HG03521 (cell line): ENCODE data around the gene DOLK.

Source experiments
- ATAC-seq: cut with Tn5 transposase; IDR thresholded peaks from one replicate; pipeline ENCODE4 v1.9.1; 2021; ENCODE audit warnings: mild to moderate bottlenecking, moderate library complexity; ENCODE audit not compliant: unreplicated experiment

DOLK gene

GRCh38 chr9:128936171-128936865 lies 11.1 kb downstream of the DOLK start:
- ATAC-seq, result no peak

DNA sequence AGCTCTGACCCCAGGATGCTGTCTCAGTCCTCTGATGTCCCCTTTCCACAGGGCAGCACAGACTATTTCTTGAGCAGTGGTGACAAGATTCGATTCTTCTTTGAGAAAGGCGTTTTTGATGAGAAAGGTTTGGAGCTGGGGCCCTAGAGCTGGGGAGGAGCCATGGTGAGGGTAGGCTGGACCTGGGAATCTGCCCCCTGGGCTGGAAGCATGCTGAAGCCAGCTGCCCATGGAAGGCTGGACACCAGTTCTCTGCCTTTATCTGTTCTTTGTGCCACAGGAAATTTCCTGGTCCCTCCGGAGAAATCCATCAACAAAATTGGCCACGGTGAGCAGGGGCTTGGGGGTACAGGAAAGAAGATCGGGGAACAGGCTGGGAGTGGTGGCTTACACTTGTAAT lies 13.7 kb downstream of the DOLK start:
- no peak for ATAC-seq

GRCh38 chr9:128929560-128929959 lies 17.8 kb downstream of the DOLK start:
- no peak for ATAC-seq

DNA sequence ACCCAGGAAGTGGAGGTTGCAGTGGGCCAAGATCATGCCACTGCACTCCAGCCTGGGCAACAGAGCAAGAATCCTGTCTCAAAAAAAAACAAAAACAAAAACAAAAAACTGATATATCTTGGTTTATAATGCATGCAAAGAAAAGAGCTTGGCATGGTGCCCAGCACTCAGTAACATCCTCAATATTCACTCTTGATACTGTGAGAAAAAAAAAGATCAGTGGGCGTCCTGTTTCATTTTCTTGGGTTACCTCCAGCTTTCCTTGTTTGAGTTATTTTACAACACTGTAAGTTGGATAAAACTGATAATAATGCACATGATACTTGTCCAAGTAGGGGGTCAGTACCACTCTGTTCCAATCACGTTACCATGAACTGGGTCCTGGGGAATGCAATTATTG lies 18.8 kb downstream of the DOLK start:
- ATAC-seq, result no peak

DNA sequence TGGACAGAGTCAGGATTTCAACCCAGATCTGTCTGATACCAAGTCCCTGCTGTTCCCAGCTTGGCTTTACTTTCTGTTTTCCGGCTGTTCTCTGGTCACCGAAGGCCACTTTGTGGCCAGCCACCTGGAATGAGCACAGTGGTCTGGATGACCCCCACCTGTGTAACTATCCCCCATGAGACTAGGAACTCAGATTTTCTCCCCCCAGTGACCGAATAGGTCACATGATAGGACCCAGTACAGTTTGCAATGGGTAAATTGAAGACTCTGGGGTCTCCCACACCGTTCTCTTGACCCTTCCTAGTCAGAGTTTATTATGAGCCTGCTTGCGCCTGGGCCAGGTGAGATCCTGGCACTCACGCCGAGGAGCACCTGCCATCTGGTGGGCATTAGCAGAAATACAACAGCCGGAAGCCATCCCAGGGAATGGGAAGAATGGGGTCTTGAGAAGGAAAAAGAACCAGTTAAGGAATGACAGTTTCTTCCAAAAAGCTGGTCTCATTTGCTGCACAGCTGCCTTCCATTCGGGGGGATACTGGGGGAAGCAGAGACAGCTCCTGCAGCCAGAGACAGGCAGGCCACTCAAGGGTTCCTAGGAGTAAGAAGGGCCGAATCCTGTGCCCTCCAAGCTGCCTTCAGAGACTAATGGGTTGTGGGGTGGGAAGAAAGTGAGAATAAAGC lies 19.5 kb downstream of the DOLK start:
- no peak for ATAC-seq

DNA sequence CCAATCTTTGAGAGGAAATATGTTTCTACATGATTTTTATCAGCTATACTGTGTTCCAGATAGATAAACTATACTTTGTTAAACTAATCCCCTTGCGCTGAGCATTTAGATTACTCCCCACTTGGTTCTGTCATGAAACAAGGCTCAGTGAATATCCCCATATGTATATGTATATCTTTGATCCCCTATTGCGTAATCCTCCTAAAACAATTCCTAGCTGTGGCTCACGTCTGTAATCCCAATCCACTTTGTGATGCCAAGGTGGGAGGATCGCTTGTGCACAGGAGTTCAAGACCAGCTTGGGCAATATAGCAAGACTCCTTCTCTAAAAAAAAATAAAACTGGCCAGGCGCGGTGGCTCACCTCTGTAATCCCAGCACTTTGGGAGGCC lies 23.9 kb downstream of the DOLK start:
- no peak for ATAC-seq

DNA sequence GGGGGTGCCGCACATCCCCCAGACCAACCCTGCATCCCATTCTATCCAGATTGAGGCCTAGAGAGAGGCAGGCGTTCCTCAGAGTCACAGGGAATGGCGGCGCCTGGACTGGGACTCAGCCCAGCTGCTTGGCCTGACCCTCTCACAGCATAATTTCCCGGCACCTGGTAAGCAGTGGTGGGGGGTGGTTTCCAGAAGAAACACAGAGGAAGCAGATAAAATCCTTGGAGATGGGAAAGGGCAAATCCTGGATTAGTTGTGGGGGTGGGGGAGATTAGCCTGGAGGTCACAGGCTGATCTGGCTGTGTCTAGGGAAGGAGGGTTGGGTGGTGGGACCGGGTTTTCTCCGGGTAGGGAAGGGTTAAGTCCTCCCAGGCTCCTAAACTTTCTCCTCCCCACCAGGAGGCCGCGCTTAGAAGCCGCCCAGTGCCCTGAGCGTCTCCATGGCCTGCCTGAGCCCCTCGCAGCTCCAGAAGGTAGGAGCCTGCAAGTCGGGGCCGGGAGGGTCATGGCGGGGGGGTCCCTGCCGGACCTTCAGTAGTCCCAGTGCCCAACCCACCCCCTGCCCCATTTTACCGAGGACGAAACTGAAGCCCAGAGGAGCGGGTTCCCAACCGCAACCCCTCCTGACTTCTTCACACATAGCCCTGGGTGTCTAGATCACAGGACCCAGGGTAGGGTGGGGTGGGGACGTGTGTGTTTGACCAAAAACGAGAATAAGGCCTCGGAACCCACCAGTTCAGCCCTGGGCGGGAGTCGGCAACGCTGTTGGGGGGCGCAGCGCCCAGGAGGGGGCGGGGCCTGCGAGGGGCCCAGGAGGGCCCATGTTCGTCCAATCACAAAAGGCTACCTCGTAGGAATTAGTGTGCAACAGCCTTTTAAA lies 25.3 kb downstream of the DOLK start:
- no peak for ATAC-seq

GRCh38 chr9:128920381-128921058 lies 26.9 kb downstream of the DOLK start, which contains the start of gene PHYHD1:
Gene PHYHD1, plus strand, starts transcription at chr9:128920982. Its CDS starts 1,342 bp downstream, at chr9:128922324.
- ATAC-seq, result no peak

DNA sequence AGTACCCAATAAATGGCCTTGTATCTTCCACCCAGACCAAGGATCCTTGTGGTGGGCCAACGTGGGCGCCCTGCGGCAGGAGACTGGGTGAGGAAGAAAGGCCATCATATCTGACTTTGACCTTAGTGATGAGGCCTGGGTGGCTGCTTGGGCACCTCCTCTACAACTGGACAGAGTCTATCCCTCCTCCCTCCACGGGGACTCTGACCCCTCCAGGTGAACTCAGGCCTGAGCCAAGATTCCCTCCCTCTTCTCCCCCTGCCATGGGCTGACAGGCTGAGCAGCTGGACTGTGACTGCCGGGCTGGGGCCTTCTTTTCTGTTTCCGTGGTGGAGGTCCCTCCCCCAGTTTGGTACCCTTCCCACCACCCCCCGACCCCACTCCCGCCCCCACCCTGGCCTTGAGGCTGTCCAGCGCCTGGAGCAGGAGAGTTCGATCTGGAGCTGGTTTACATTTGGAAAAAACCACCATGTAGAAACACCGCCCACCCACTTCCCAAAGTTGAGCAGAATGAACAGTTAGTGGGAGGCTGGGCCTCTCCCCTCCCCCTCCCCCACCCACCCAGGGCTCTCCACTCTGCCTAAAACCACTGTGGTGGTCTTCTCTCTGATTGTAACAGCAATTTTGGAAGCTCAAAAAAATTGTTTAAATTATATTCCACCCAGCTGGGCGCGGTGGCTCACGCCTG lies 27.9 kb downstream of the DOLK start:
- ATAC-seq, result no peak

GRCh38 chr9:128918921-128919320 lies 28.5 kb downstream of the DOLK start:
- ATAC-seq, result no peak

- no peak for ATAC-seq
Measured at GRCh38 chr9:128917151-128917849, 30.1 kb downstream of the DOLK start.

- ATAC-seq, result no peak
Measured at GRCh38 chr9:128916745-128917144, 30.7 kb downstream of the DOLK start.

DNA sequence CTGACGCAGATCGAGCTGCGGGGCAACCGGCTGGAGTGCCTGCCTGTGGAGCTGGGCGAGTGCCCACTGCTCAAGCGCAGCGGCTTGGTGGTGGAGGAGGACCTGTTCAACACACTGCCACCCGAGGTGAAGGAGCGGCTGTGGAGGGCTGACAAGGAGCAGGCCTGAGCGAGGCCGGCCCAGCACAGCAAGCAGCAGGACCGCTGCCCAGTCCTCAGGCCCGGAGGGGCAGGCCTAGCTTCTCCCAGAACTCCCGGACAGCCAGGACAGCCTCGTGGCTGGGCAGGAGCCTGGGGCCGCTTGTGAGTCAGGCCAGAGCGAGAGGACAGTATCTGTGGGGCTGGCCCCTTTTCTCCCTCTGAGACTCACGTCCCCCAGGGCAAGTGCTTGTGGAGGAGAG lies 31.2 kb downstream of the DOLK start:
- ATAC-seq, result no peak

GRCh38 chr9:128913995-128914772 lies 33.2 kb downstream of the DOLK start:
- no peak for ATAC-seq

- ATAC-seq, result no peak
Measured at GRCh38 chr9:128913048-128913900, 34.1 kb downstream of the DOLK start.

GRCh38 chr9:128912270-128912853 lies 35.0 kb downstream of the DOLK start:
- ATAC-seq, result no peak

DNA sequence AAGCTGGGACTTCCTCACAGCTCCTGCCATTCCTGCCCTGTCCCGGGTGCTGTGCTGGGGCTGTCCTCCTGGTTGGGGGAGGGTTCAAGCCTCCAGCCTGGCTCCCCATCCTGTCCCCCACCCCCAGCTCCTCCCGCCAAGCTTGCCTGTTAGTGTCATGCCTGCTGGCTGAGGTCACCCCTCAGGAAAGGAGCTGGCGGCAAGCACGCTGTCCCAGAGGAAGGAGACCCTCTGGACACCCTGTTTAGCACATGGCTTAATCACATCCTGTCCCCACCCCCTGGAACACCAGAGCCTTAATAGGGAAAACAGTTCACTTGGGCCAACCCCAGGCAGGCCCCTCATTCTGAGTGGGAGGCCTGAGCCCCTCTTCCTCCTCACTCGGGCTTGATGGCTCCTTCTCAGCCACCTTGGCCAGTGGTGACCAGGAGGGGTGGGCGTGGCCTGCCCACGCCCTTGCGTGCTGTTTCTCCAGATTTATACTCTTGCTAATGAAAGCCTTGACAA lies 35.8 kb downstream of the DOLK start:
- no peak for ATAC-seq

GRCh38 chr9:128910906-128911305 lies 36.5 kb downstream of the DOLK start:
- no peak for ATAC-seq
